Middle frontal gyrus (tissue), 1 donor: Measurements from ENCODE around the gene GNG5.
"Not testable (repeated sequence)": the region's sequence is repeated elsewhere in the genome, so short reads cannot be mapped to it uniquely, and the experiment has no call there.

Experiments used
- DNase-seq: peaks from one replicate; pipeline ENCODE4 v3.0.0-alpha.2; 2015; ENCODE audit warnings: low spot score; ENCODE audit errors: extremely low spot score

The GNG5 gene

GRCh38 chr1:84489766-84490165, 16.6 kb downstream of the GNG5 start:
- no peak for DNase-seq

- no peak for DNase-seq
These were observed 18.3 kb downstream of the GNG5 start for GRCh38 chr1:84488107-84488506.

- no peak for DNase-seq
These were observed 25.1 kb downstream of the GNG5 start for GRCh38 chr1:84481317-84481716.

- no peak for DNase-seq
These were observed 25.7 kb downstream of the GNG5 start for GRCh38 chr1:84480650-84481049.

- DNase-seq, result no peak
These were observed 26.4 kb downstream of the GNG5 start for GRCh38 chr1:84479998-84480397.

GRCh38 chr1:84478876-84479868, 27.2 kb downstream of the GNG5 start, which contains the start of gene RPF1:
TSS of gene RPF1 (plus strand) at chr1:84479266. CDS start at chr1:84479282, 16 bp downstream.
- peak; percentile 52 for DNase-seq

GRCh38 chr1:84476225-84476624, 30.2 kb downstream of the GNG5 start:
- DNase-seq, result no peak

GRCh38 chr1:84467298-84467697, 39.1 kb downstream of the GNG5 start:
- no peak for DNase-seq

GRCh38 chr1:84462118-84462517, 44.3 kb downstream of the GNG5 start:
- no peak for DNase-seq

GRCh38 chr1:84452436-84452835, 53.9 kb downstream of the GNG5 start:
- no peak for DNase-seq

- no peak for DNase-seq
These were observed 55.5 kb downstream of the GNG5 start for GRCh38 chr1:84450910-84451309.

GRCh38 chr1:84448704-84449103, 57.7 kb downstream of the GNG5 start:
- not testable (repeated sequence) for DNase-seq
